Neural cell (in vitro differentiated cells): Measurements from ENCODE around the gene UTY.

Experiments
- CTCF ChIP-seq: fragments of 450-650 bp; IDR thresholded peaks from 2 replicates; pipeline ENCODE4 v1.5.1; 2014; ENCODE audit warnings: antibody characterized with exemption, mild to moderate bottlenecking, moderate library complexity; ENCODE audit not compliant: poor library complexity, severe bottlenecking
- EZH2 ChIP-seq: fragments of 200-600, 300-800 bp; shearing (Covaris generic), sonication (generic); IDR thresholded peaks from 2 replicates; pipeline ENCODE4 v1.6.1; 2014; ENCODE audit warnings: antibody characterized with exemption, low read length, borderline replicate concordance, mild to moderate bottlenecking; ENCODE audit not compliant: insufficient read depth, poor library complexity, severe bottlenecking

DNA sequence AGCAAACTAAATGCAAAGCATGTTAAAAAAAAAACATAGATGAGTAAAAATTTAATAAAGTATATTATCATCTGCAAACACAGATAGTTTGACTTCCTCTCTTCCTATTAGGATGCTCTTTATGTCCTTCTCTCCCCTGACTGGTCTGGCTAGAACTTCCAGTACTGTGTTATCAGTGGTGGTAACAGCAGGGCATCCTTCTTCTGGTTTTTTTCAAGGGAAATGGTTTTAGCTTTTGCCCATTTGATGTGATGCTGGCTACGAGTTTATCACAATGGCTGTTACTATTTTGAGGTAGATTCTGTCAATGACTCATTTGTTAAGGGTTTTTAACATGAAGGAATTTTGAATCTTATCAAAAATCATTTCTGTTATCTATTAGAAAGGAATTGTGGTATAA is 34.3 kb downstream of the UTY start:
- no peak for TF ChIP-seq CTCF
- TF ChIP-seq EZH2 = no peak
